Neural progenitor cell (in vitro differentiated cells): Measurements from ENCODE around the gene PCSK5.

Experiments used
- CTCF ChIP-seq: fragments of 200-600 bp; sonication (generic); IDR thresholded peaks from 2 replicates; pipeline ENCODE4 v1.5.1; 2017; ENCODE audit warnings: antibody characterized with exemption, mild to moderate bottlenecking
- EZH2 ChIP-seq: fragments of 200-600 bp; sonication (generic); IDR thresholded peaks from 2 replicates; pipeline ENCODE4 v1.6.1; 2017; ENCODE audit warnings: antibody characterized with exemption, mild to moderate bottlenecking, moderate library complexity
- EZH2phosphoT487 ChIP-seq: fragments of 200-600 bp; sonication (generic); IDR thresholded peaks from 2 replicates; pipeline ENCODE4 v1.6.1; 2017; ENCODE audit warnings: antibody characterized with exemption

GRCh38 chr9:76249309-76249708 is 358.8 kb downstream of the PCSK5 start:
- TF ChIP-seq CTCF (no peak), EZH2 (no peak), EZH2phosphoT487 (no peak)
